ENCODE data around the gene PIP5K1C.

The PIP5K1C gene

DNA sequence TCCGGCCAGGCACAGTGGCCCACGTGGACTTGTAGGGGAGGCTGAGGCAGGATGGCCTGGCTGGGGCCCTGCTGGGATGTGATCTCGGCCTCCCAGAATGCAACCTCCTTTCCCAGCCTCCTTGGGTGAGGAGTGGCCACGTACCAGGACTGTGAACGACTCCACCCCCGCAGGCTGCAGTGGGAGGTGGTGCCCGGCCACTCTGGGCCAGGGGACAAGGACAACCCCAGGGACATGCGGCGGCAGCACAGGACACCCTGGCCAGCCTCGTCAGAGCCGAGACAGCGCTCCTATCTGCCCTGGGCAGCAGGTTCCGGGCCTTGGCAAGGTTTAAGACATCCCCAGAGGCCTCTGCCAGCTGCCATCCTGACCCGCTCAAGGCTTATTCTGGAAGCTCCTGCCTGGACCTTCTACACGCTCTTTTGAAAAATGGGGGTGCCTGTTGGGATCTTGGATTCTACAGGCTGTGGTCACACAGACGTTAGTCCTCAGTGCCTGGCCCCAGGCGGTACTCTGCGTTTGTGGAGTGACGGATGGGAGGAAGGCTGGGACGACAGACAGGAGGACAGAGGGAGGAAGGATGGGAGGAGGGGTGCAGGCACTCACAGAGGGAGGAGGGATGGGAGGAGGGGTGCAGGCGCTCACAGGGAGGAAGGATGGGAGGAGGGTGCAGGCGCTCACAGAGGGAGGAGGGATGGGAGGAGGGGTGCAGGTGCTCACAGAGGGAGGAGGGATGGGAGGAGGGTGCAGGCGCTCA, 53.8 kb downstream of the PIP5K1C start:
- DNase-seq (ENCODE audit: low read depth in 2 of 2), result no peak

GRCh38 chr19:3645726-3646125, 54.5 kb downstream of the PIP5K1C start:
- DNase-seq (ENCODE audit: low read depth in 2 of 2), result no peak

- no peak for DNase-seq (ENCODE audit: low read depth in 2 of 2)
Measured at GRCh38 chr19:3645067-3645396, 55.2 kb downstream of the PIP5K1C start.

GRCh38 chr19:3644351-3645066, 55.8 kb downstream of the PIP5K1C start:
- no peak for DNase-seq (ENCODE audit: low read depth in 2 of 2)

GRCh38 chr19:3643674-3644313, 56.5 kb downstream of the PIP5K1C start:
- DNase-seq (ENCODE audit: low read depth in 2 of 2), result no peak

DNA sequence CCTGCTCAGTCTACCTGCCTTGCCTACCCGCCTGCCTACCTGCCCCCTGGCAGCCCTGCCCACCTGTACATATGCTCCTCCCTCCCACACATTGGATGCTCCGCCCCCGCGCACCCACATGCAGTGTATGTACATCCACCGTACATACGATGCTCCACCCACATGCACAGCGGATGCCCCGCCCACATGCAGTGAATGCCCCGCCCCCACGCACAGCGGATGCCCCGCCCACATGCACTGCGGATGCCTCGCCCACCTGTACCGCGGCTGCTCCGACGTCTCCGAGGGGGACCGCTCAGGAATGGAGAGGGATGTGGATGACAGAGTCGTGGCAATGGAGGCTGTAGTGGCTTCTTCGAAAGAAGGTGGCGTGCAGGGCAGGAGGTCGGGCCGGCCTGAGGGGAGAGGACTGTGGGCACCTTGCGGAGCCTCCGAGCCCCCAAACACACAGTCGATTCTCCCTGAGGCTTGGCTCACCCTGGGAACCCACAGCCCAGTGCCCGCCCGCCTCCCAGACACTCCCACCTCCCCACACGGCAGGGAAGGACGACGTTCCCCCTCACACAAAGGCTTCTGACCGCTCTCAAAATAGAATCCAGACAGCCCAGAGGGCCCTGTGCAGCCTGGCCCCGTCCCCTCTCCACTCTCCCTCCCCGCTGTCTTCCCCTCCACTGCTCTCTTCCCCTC, 57.1 kb downstream of the PIP5K1C start:
- no peak for DNase-seq (ENCODE audit: low read depth in 2 of 2)

DNA sequence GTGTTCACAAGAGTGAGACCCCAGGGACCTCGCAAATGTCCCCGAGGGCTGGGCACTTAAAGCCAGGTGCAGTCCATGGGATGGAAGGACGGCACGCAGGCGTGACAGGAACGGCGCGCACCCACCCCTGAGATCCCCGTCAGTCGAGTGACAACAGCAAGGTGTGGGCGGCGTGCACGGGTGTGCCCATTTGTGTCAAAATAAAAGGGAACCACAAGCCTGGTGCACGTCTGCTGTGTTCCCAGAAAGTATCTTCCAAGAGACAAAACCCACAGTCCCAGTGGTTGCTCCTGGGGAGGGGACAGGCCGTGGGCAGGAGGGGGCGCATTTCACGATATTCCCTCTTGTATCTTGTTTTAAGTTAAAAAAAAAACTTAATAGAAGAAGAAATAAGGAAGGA, 58.0 kb downstream of the PIP5K1C start:
- DNase-seq (ENCODE audit: low read depth in 2 of 2), result no peak

- no peak for DNase-seq (ENCODE audit: low read depth in 2 of 2)
Measured at GRCh38 chr19:3641515-3642269, 58.6 kb downstream of the PIP5K1C start.

DNA sequence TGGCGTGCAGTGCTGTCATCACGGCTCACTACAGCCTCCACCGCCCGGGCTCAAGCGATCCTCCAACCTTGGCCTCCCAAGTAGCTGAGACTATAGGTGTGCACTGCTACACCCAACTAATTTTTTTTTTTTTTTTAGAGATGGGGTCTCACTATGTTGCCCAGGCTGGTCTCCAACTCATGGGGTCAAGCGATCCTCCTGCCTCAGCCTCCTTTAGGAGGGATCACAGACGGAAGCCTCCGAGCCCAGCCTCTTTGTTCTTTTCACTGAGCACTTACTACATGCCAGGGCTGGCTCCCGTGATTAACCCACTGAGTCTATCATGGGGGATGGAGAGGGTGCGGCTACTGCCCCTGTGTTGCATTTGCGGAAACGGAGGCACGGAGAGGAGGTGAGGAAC, 60.8 kb downstream of the PIP5K1C start:
- no peak for DNase-seq (ENCODE audit: low read depth in 2 of 2)

DNA sequence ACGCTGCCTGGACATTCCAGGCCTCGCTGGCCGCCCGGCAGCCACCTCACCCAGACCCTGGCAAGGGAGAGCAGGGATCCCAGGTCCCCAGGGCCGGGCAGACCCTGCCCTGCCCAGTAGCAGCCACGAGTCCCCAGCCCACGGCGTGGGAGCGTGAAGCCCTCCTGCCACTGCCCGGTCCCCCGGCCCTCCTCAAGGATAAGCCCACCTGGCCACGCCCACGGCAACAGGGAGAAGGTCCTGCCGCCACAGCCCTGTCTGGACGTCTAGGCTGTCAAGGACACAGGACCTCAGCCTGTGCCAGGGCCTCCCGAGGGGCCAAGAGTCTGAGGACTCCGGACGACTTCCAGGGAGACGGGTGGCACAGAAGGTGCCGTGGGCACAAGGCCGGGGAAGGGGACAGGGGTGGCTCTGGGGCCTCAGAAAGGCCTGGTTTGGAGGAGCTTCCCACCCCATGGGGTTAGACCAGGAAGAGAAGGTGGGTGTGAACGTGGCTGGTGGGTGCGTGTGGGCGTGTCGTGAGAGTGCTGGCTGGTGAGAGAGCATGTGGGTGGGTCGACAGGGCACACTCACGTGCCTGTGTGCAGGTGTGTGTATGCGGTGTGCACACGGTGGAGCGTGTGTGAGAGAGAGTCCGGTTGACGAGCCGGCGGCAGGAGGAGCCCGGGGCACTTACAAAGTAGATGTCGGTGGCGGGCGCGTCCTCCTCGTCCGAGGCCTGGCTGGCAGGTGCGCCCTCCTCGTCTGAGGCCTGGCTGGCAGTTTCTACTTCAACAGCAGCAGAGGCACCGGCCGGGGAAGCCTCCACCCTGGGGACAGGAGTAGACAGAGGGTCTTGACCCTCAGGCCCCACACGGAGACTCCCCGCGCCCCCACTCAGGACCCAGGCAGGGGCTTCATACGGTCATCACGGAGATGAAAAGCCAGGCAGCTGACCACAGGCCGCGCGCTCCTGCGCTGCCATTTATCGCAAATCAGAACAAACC, 61.8 kb downstream of the PIP5K1C start:
- DNase-seq (ENCODE audit: low read depth in 2 of 2), result no peak

DNA sequence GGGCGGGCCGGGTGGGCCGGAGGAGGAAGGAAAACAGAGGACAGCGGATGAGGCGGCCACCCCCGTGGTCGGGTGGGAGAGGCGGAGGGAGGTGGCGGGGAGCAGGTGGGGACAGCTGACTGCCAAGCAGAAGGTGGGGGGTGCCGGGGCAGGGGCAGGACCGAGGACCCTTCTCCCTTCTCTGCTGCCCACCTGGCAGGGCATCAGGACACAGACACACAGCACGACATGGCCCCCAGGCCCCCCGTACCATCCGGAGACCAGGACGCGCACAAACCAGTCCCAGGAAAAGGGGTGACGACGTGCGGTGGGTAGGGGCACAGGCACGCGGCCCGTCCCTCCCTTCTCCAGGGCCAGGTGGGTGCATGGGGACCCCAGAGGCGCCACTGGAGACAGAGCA, 62.6 kb downstream of the PIP5K1C start:
- no peak for DNase-seq (ENCODE audit: low read depth in 2 of 2)

GRCh38 chr19:3636962-3637361, 63.3 kb downstream of the PIP5K1C start:
- no peak for DNase-seq (ENCODE audit: low read depth in 2 of 2)

DNA sequence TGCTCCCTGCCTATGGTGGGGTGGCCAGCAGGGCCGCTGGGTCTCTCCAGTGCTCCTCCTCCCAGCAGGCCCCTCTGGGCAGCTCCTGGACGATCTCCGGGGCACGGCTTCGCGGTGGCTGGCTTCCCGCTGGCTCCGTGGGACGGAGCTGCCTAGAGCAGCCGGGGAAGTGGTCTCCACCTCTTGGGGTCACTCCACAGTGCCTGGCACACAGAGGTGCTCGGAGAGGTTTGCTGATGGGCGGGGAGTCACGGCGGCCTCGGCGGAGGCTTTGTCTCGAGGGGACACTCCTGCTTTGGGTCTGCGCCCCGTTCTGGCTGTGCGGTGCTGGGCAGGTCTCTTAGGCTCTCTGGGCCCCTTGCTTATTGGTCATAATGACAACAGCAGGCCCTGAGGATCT, 63.8 kb downstream of the PIP5K1C start:
- no peak for DNase-seq (ENCODE audit: low read depth in 2 of 2)

DNA sequence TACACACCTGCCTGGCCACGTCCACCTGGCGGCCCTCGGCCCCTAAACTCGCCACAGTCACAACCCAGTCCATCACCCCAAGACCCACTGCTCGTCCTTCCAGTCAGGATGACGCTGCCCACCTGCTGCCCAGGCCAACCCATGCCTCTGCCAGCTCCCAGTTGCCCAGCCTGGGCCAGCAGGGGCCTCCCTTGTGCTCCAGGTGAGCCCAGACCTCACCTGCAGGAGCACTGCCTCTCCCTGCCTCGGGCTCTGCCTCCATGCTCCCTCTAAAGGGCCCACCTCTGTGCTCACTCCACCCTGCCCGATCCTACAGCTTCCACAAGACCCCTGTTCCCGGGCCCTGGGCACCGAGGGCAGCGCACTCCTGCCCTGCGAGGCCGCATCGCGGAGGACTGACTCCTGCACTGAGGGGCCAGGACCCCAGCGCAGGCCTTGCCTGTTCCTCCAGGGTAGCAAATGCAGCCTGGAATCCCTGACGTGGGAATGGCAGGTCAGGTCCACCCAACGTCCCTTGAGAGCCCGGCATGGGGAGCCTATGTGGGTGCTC, 65.7 kb downstream of the PIP5K1C start:
- DNase-seq (ENCODE audit: low read depth in 2 of 2), result no peak

GRCh38 chr19:3633559-3633988, 66.7 kb downstream of the PIP5K1C start:
- DNase-seq (ENCODE audit: low read depth in 2 of 2), result no peak

- DNase-seq (ENCODE audit: low read depth in 2 of 2), result no peak
Measured at GRCh38 chr19:3632739-3633558, 67.3 kb downstream of the PIP5K1C start.

DNA sequence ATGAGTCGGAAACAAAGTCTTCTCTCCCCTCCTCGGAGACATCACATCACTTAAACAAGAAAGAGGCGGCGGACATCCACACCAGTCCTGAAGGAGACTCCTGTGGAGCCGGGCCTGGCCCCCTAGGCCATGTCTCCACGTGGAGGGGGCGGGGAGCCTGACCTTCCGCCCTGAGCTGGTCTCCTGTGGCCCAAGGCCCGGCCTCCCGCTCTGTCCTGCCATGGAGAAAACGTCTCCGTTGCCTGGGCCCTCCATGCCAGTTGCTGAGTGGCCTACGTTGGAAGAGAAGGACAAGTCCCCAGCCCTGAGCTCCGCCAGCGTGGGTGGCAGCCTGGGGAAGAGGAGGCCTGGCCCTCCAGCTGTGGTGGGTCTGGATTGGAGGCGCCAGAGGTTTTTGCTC, 68.2 kb downstream of the PIP5K1C start:
- no peak for DNase-seq (ENCODE audit: low read depth in 2 of 2)

GRCh38 chr19:3631053-3631861, 69.0 kb downstream of the PIP5K1C start:
- no peak for DNase-seq (ENCODE audit: low read depth in 2 of 2)
